ENCODE results near the gene SLC35A2.

The SLC35A2 gene

GRCh38 chrX:48937054-48937907 lies 25.8 kb upstream of the SLC35A2 start:
- TF ChIP-seq CTCF (IDR thresholded peaks at IDR 0.05; ENCODE audit: low read depth, low read length): no peak
- DNase-seq (ENCODE audit: extremely low read depth, low read depth): no peak

GRCh38 chrX:48936429-48937053 lies 25.1 kb upstream of the SLC35A2 start:
- no peak for DNase-seq (ENCODE audit: extremely low read depth, low read depth)
- TF ChIP-seq CTCF (IDR thresholded peaks at IDR 0.05; ENCODE audit: low read depth, low read length): no peak

- no peak for TF ChIP-seq CTCF (IDR thresholded peaks at IDR 0.05; ENCODE audit: low read depth, low read length)
- no peak for DNase-seq (ENCODE audit: extremely low read depth, low read depth)
These were observed 23.8 kb upstream of the SLC35A2 start for GRCh38 chrX:48935301-48935670.

- no peak for DNase-seq (ENCODE audit: extremely low read depth, low read depth)
- no peak for TF ChIP-seq CTCF (IDR thresholded peaks at IDR 0.05; ENCODE audit: low read depth, low read length)
These were observed 23.3 kb upstream of the SLC35A2 start for GRCh38 chrX:48934581-48935300.

GRCh38 chrX:48933757-48934156 lies 22.3 kb upstream of the SLC35A2 start:
- no peak for TF ChIP-seq CTCF (IDR thresholded peaks at IDR 0.05; ENCODE audit: low read depth, low read length)
- DNase-seq (ENCODE audit: extremely low read depth, low read depth): no peak

- DNase-seq (ENCODE audit: extremely low read depth, low read depth): no peak
- TF ChIP-seq CTCF (IDR thresholded peaks at IDR 0.05; ENCODE audit: low read depth, low read length): no peak
These were observed 16.4 kb upstream of the SLC35A2 start for GRCh38 chrX:48927736-48928382.
